Limb (tissue), 2 donors: ENCODE measurements around the gene GOSR2.
"Not testable (repeated sequence)": the region's sequence is repeated elsewhere in the genome, so short reads cannot be mapped to it uniquely, and the experiment has no call there.

Source experiments
- DNase-seq, 2 donors: peaks; one replicate each; pipeline ENCODE4 v3.0.0-alpha.2; 2016; ENCODE audit errors: extremely low spot score in 2 of 2

Gene GOSR2

GRCh38 chr17:46928467-46929261 lies 5.7 kb downstream of the GOSR2 start:
- no peak for DNase-seq

- DNase-seq = no peak
Measured at GRCh38 chr17:46929413-46929812, 6.5 kb downstream of the GOSR2 start.

DNA sequence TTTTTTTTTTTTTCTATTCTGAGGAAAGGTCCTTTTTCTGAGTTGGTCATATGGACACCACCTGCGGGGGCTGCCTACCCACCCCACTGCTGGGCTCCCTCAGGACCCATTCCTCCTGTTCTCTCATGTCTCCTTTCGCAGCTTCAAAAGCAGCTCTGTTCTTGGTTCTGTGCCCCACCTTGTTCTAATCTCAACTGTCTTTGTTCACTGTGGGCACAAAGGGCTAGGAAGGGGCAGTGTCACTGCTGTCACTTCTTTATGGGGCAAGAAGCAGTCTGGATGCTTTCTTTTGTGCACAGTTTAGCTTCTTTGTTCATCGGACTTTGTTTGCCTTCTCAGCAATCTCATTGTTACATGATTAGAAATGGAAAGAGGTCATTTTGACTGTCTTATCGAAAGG lies 7.1 kb downstream of the GOSR2 start:
- DNase-seq = no peak

GRCh38 chr17:46931596-46931995 lies 8.6 kb downstream of the GOSR2 start:
- no peak for DNase-seq

DNA sequence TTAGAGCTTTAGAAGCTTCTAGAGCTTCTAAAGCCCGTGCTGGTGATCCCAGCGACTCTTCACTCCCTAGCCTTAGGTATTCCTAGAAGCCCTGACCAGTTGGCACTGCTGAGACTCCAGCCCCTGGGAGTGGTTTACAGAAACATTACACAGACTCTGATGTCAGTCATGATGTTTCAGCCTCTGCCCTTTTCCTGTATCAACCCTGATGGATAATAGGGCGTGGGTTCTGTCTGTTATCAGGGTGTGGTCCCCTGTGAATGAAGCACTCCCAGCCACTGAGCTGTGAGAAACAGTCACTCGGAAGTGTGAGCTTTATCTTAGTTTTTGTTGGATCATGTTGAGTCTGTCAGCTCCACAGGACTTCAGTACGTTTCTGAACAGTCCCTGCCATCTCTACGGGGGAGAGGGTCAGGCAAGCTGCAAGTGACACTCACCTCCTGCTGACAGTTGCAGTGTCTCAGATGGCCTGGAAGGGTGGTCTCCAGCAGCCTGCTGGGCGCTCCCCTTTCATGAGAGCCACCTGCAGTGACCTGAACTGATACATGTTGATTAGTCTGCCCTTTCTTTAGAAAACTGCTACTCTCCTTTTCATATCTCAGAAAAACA lies 12.8 kb downstream of the GOSR2 start:
- DNase-seq = no peak

GRCh38 chr17:46940692-46941404 lies 17.9 kb downstream of the GOSR2 start:
- peak; percentile 75 to 84 for DNase-seq

GRCh38 chr17:46942441-46943217 lies 19.7 kb downstream of the GOSR2 start:
- DNase-seq = peak; percentile 51 to 79

DNA sequence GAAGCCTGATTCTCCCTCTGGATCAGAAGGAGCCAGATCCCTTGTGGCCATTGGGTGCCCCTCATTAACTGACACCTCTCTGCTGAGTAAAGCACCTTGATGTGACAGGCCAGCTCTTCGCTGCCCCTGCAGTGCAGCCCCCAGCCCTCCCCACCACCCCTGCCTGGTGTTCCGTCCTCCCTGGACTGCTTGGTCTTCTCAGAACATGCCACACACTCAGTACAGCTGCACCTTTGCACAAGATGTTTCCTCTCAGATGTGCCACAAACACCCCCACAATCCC lies 20.2 kb downstream of the GOSR2 start:
- no peak for DNase-seq

DNA sequence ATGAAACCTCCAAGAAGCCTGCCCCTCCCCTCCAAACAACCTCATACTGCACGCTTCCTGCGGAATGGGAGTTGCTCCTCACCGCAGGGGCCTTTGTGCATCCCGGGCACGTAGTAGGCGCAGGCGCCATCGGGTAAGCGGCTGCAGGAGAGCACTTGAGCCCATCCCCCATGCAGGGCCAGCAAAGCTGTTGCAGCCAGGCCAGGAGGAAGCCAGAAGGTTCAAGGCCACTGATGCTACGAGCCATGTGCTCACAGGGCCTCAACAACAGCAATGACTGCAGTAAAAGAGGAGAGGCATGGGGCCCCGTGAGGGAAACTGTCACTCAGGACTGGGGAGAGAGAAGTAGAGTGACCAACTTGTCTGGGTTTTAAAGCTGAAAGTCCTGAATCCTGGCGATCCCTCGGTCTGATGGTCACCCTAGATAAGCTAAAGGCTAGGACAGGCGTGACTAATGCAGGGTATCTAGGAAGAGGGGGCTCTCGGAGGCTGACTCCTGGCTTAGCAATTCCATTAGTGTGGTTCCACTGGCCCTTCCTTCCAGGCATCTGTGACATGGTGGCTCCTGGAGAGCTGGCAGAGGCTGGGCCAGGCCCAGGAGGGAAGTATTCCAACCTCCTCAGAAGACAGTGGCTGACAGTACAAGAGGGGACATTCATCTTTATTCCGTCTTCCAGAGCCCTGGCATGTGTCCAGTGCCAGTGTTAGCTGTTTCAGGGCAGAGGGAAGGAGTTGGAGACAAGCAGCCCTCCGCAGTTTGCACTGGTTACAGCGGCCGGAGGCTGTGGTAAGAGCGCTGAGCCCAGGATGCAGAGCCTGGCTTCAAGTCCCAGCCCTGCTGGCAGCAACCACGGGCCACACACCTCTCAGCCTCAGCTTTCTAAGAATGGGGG lies 20.8 kb downstream of the GOSR2 start:
- no peak for DNase-seq

- DNase-seq = no peak
Measured at GRCh38 chr17:46944931-46945330, 22.0 kb downstream of the GOSR2 start.

GRCh38 chr17:46947216-46947615 lies 24.3 kb downstream of the GOSR2 start:
- DNase-seq = no peak

GRCh38 chr17:46948544-46948943 lies 25.6 kb downstream of the GOSR2 start:
- DNase-seq = no peak

DNA sequence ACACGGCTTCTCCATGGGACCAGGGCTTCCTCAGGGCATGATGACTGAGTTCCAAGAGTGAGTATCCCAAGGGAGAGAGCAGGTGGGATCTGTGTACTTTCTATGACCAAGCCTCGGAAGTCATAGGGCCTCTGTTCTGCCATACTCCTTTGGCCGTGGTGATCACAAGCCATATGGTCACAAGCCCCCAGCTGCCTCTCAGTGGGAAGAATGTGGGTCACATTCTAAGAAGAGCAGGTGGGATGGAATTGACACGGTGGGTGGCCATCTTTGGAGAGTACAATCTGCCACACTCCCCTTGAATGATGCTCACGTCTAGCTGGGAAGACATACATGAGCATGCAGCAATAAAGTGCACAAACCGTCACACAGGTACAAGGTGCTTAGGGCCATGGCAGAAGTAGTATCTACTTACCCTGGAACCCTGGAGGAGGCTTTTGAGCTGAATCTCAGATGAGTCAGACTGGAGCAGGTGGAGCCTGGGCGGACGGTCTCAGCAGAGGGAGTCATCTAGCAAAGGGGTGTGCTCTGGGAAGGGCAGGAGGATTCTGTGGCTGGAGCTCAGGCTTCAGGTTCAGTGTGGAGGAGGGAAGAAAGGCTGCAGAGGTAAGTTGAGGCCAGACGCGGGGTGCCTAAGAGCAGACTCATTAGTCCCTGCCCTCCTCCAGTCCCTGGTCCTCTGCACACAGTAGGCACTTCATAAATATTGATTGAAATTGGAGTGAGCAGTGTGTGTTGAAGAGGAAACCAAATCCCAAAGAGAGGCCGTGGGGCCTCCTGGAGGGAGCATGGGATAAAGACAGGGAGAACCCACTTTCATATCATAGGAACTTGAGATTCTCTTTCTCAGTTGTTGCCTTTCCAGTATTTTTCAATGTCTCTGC lies 26.6 kb downstream of the GOSR2 start:
- no peak for DNase-seq

DNA sequence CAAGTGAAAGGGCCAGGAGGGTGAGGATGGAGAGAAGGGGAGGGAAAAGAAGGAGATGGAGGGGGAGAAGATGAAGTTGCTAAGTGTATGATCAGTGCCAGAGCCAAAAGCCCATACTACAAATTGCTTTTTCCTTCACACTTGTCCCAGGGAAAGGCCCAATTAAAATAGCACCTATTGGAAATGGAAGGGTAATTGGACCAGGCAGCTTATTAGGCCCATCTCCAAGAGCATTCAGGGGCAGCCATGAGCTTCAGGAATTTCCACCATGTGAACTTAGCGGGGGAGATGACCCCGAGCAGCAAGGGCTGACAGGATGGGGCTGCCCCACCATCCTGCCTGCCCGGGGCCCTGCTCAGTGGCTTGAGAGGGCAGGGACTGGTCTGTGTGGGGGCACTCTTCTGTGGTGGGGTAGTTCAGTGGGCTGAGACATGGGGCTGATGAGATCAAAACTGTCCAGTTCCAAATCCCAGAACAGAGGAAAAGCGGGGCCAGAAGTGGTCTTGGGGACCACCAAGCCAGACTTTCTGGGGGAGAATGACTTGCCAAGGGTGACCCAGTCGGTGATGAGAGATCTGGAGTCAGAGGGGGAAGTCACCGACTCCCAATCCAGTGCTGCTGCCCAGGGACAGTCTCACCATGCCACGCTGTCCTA lies 27.5 kb downstream of the GOSR2 start:
- no peak for DNase-seq

DNA sequence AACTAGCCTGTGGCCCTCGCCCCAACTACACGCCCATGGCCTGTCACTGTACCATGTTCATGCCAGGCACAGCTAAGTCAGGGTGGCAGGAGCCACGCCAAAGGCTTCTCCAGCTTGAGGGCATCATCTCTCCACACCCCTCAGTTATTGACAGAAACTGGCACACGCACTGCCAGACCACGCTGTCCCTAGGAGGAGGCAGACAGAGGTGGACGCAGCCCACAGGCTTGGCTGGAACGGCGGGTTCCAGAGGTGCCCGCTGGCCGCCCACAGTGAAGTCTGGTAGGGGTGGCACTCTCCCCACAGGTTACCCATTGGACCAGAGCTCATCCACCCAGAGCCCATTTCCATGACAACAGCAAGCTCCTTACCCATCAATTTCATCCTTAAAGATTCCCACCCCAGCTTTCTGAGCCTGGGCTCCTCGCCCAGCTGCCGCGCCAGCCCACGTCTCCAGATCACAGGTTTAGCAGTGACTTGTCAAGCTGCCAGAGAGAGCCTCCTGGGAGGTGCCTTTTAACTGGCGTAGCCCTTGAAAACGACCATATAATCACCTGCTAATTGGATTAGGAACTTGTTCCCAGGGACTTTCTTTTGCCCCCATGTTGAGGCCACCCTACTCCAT lies 28.1 kb downstream of the GOSR2 start:
- no peak for DNase-seq

DNA sequence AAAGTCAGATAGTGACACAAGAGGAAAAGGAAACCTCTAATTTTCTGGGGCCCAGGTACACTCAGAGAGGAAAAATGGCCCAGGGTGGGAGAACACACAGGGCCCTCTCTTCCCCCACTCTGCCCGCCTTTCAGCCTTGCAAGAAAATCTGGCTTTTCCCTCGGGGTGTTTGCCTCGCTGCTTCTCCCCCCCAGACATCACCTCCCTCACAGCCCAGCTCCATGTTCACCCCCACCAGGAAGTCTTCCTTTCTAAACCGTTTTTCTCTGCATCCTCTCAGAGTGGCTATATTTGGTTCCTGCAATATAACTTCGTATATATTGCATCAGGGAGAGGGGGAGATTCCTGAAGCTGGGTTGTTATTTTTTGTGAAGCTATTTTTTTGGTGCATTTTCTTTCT lies 28.7 kb downstream of the GOSR2 start:
- DNase-seq = no peak

DNA sequence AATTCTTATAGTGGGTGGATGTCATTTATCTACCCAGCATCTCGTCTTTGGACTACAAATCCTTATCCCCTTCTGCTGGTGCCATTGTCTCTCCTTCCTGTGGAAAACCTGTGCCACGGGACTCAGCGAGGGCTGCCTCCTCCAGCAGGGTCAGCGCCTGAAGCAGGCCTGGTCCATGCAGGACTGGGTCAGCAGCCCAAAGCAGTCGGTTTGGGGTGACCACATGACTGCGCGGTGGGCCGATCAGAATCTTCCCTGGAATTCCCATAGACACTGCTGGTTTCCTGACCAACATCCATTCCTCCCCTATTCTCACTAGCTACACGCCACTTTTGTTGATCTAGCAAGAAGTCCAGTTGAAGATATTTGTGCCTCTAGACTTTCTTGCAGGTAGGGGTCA lies 29.2 kb downstream of the GOSR2 start:
- DNase-seq = no peak

DNA sequence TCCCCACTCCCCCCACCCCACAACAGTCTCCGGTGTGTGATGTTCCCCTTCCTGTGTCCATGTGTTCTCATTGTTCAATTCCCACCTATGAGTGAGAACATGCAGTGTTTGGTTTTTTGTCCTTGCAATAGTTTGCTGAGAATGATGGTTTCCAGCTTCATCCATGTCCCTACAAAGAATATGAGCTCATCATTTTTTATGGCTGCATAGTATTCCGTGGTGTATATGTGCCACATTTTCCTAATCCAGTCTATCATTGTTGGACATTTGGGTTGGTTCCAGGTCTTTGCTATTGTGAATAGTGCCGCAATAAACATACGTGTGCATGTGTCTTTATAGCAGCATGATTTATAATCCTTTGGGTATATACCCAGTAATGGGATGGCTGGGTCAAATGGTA lies 30.2 kb downstream of the GOSR2 start:
- not testable (repeated sequence) for DNase-seq

DNA sequence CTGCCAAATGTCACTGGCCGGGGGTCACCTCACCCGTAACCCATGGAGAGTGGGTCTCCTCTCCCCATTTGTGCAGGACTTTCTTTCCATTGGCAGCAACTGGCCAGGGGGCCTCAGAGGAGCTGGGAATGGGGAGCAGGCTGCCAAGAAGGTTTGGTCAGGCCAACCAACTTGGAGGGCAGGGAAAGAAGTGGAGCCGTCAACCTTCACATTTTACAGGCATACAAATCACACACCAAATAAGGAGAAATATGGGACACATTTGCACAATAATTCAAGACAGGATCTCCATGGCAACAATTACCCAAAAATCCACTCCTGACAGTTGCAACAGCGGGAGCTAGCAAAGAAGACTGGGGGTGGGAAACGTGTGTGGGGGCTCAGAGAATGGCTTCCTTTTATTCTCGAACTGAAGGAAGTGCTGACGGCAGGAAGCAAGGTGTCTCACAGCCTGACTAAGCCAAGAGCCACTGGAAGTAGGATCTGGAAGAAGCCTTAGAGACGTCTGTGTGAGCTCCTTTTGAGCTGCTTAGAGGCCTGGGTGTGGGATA lies 35.2 kb downstream of the GOSR2 start:
- no peak for DNase-seq
